HEK293 (cell line): ENCODE measurements around the gene NT5C2.

Source experiments
- CTCF ChIA-PET: fragments of 350-600 bp; formaldehyde crosslinking; extraction: SDS; loops from one replicate; lab custom pipeline; 2021; ENCODE audit warnings: antibody characterized with exemption; lab: Yijun Ruan, JAX
- POLR2A ChIA-PET: fragments of 300-600 bp; formaldehyde crosslinking; extraction: SDS; loops from one replicate; lab custom pipeline; 2020; ENCODE audit warnings: antibody characterized with exemption, inconsistent platforms; lab: Yijun Ruan, JAX
- H3K27ac ChIP-seq: fragments of 200-500 bp; sonication (Bioruptor generic); 2 replicates; pipeline ENCODE4 v1.5.1; 2014; ENCODE audit warnings: low read depth, low read length, control low read depth, inconsistent platforms; ENCODE audit errors: extremely low read depth
- H3K36me3 ChIP-seq, 2 experiments: fragments of 200-500 bp in 1 of 2; sonication (Bioruptor generic) in 1 of 2; 1 replicate in 1 of 2; 2 replicates in 1 of 2; pipeline ENCODE4 v1.5.1; 2014 to 2017; ENCODE audit warnings: inconsistent platforms in 2 of 2, low read length in 2 of 2; ENCODE audit not compliant: control insufficient read depth in 2 of 2, insufficient read depth in 1 of 2
- H3K4me1 ChIP-seq: fragments of 200-500 bp; sonication (Bioruptor generic); 2 replicates; pipeline ENCODE4 v1.5.1; 2014; ENCODE audit warnings: mild to moderate bottlenecking, low read length, inconsistent platforms; ENCODE audit not compliant: control insufficient read depth, insufficient read depth
- H3K4me3 ChIP-seq: 2 replicates; pipeline ENCODE4 v1.5.1; 2011; ENCODE audit warnings: low read depth, mild to moderate bottlenecking, control low read depth, low read length, moderate library complexity
- H3K9me3 ChIP-seq: fragments of 200-500 bp; sonication (Bioruptor generic); 2 replicates; pipeline ENCODE4 v1.5.1; 2014; ENCODE audit warnings: low read depth, low read length, inconsistent platforms; ENCODE audit not compliant: control insufficient read depth, insufficient read depth
- CTCF ChIP-seq: fragments of 450-650 bp; formaldehyde crosslinking; IDR thresholded peaks from 2 replicates; pipeline ENCODE4 v1.5.1; 2016; ENCODE audit warnings: missing biosample characterization, missing genetic modification characterization
- IKZF3 ChIP-seq: fragments of 450-650 bp; IDR thresholded peaks from 2 replicates; pipeline ENCODE4 v1.5.0; 2018; ENCODE audit warnings: missing biosample characterization, mild to moderate bottlenecking, missing genetic modification characterization, moderate library complexity
- PRDM2 ChIP-seq: fragments of 450-650 bp; formaldehyde crosslinking; IDR thresholded peaks from 2 replicates; pipeline ENCODE4 v1.5.1; 2016; ENCODE audit warnings: missing biosample characterization, missing genetic modification characterization, borderline replicate concordance
- REST ChIP-seq: fragments of 450-650 bp; formaldehyde crosslinking; IDR thresholded peaks from 2 replicates; pipeline ENCODE4 v1.5.1; 2016; ENCODE audit warnings: missing biosample characterization, missing genetic modification characterization
- ZBTB17 ChIP-seq: fragments of 450-650 bp; formaldehyde crosslinking; IDR thresholded peaks from 2 replicates; pipeline ENCODE4 v1.5.1; 2016; ENCODE audit warnings: missing biosample characterization, missing genetic modification characterization
- ZBTB6 ChIP-seq: fragments of 450-650 bp; formaldehyde crosslinking; IDR thresholded peaks from 2 replicates; pipeline ENCODE4 v1.5.1; 2017; ENCODE audit warnings: missing biosample characterization, missing genetic modification characterization
- ZBTB8A ChIP-seq: fragments of 450-650 bp; formaldehyde crosslinking; IDR thresholded peaks from 2 replicates; pipeline ENCODE4 v1.5.1; 2016; ENCODE audit warnings: missing biosample characterization, missing genetic modification characterization
- ZNF140 ChIP-seq: fragments of 450-650 bp; formaldehyde crosslinking; IDR thresholded peaks from 2 replicates; pipeline ENCODE4 v1.5.1; 2016; ENCODE audit warnings: missing biosample characterization, missing genetic modification characterization
- ZNF324 ChIP-seq: fragments of 450-650 bp; formaldehyde crosslinking; IDR thresholded peaks from 2 replicates; pipeline ENCODE4 v1.5.1; 2016; ENCODE audit warnings: missing biosample characterization, missing genetic modification characterization
- ZNF362 ChIP-seq: fragments of 450-650 bp; formaldehyde crosslinking; IDR thresholded peaks from 2 replicates; pipeline ENCODE4 v1.5.1; 2016; ENCODE audit warnings: missing biosample characterization, missing genetic modification characterization
- ZNF521 ChIP-seq: fragments of 450-650 bp; formaldehyde crosslinking; IDR thresholded peaks from 2 replicates; pipeline ENCODE4 v1.5.1; 2017; ENCODE audit warnings: missing biosample characterization, mild to moderate bottlenecking, missing genetic modification characterization
- ZXDB ChIP-seq: fragments of 450-650 bp; formaldehyde crosslinking; IDR thresholded peaks from 2 replicates; pipeline ENCODE4 v1.5.1; 2016; ENCODE audit warnings: missing biosample characterization, missing genetic modification characterization

NT5C2 gene

GRCh38 chr10:103188853-103189252 lies 4.2 kb downstream of the NT5C2 start (continued):
- no peak for TF ChIP-seq PRDM2
- peak; percentile 49; the same call in 1 of the 2 replicates for TF ChIP-seq IKZF3
- TF ChIP-seq ZNF140: no peak
- no peak for TF ChIP-seq ZNF324
- TF ChIP-seq CTCF (tag by site-specific recombination): no peak
- TF ChIP-seq ZBTB8A (tag by site-specific recombination): 0 out of 2 replicates have a peak, but pooled peaks have one; percentile 27
- peak; percentile 93 for TF ChIP-seq ZBTB6 (tag by site-specific recombination)
- peak; percentile 97 for TF ChIP-seq ZNF362 (tag by site-specific recombination)
- no peak for TF ChIP-seq REST
- TF ChIP-seq ZBTB17: peak; percentile 77
- 0 out of 2 replicates have a peak, but pooled peaks have one; percentile 34 for TF ChIP-seq ZXDB

- CTCF ChIA-PET: interaction anchor here (1.0 to 1.9 kb wide), 2 partner anchors 9 to 53 kb away, joined by 3 to 7 read pairs; no protein-coding TSS in a partner anchor
- H3K4me3 ChIP-seq: no peak overlapping the region
- peaks cover 19% of the 10 kb centered on the region for H3K4me1 ChIP-seq
- peaks cover 0 to 9% of the 10 kb centered on the region in 2 experiments; a peak in 1 of 3 replicates for H3K36me3 ChIP-seq
- H3K27ac ChIP-seq: no peak overlapping the region
- no peak for TF ChIP-seq IKZF3
- no peak for TF ChIP-seq ZNF521 (tag by site-specific recombination)
- peak; percentile 62; the same call in 1 of the 2 replicates for TF ChIP-seq ZBTB6 (tag by site-specific recombination)
- TF ChIP-seq, all 188 proteins: peak for 1
- no peaks in the 10 kb centered on the region for H3K9me3 ChIP-seq
- POLR2A ChIA-PET: interaction anchor here (0.7 kb wide), 1 partner anchor 224 kb away, joined by 3 read pairs; no protein-coding TSS in a partner anchor
Observed at GRCh38 chr10:103186128-103186527, 6.9 kb downstream of the NT5C2 start.
